ENCODE results near the gene SUN3. TPM values are rescaled to one million over a fixed set of nuclear protein-coding genes. Genes with fewer than 3 reads are reported as not detected.

SUN3 gene
- total and polyA plus RNA-seq, 9 of the 15 experiments (the other 6 are each of a cell fraction or from before 2014, with no cell fraction given) = 0.04 to 0.06 TPM; not detected in 7

DNA sequence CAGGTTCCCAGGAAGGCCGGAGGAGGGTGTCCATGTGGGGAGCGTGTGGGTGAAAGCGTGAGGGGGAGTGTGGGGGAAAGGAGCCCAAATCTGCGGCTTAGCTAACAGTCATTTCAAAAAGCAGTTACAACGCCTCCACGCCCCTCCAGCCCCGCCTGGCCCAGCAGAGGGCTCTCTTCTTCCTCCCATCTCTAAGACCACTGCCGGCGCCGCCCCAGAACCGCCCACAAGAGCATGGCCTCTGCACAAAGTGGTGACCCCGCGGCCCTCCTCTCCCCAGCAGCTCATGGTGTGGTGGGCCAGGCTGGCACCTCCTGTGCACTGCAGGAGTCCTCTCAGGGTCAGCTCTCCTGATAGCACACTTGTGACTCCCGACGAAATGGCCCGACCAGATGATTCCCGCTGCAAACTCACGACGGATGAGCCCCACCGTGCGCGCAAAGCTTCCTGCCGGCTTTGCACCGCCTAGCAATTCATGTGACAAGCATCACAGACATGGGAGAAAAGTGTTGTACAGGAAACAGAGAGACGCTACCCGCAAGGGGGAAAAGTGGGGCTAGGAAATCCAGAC lies 37.1 kb downstream of the SUN3 start (continued):
- TF ChIP-seq, protein P1, sequence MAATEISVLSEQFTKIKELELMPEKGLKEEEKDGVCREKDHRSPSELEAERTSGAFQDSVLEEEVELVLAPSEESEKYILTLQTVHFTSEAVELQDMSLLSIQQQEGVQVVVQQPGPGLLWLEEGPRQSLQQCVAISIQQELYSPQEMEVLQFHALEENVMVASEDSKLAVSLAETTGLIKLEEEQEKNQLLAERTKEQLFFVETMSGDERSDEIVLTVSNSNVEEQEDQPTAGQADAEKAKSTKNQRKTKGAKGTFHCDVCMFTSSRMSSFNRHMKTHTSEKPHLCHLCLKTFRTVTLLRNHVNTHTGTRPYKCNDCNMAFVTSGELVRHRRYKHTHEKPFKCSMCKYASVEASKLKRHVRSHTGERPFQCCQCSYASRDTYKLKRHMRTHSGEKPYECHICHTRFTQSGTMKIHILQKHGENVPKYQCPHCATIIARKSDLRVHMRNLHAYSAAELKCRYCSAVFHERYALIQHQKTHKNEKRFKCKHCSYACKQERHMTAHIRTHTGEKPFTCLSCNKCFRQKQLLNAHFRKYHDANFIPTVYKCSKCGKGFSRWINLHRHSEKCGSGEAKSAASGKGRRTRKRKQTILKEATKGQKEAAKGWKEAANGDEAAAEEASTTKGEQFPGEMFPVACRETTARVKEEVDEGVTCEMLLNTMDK (IDR thresholded peaks at IDR 0.05; ENCODE audit: borderline replicate concordance, insufficient read depth, low read depth, low read length, poor library complexity, severe bottlenecking) = peak; percentile 86
- TF ChIP-seq ARID2 (IDR thresholded peaks at IDR 0.05) (no peak), SMC3 (conservative IDR thresholded peaks at IDR 0.05; ENCODE audit: insufficient read depth, low read depth, low read length) (peak; percentile 27; the same call in 1 of the 2 replicates), ZNF277 (CRISPR knock-in tag; IDR thresholded peaks at IDR 0.05; ENCODE audit: borderline replicate concordance) (no peak), ZBTB40 (IDR thresholded peaks at IDR 0.05) (no peak), ZBTB40 (CRISPR knock-in tag; IDR thresholded peaks at IDR 0.05) (no peak), VEZF1 (CRISPR knock-in tag; IDR thresholded peaks at IDR 0.05) (peak; percentile 22; the same call in 1 of the 2 replicates), ZNF518B (CRISPR knock-in tag; IDR thresholded peaks at IDR 0.05) (no peak)
